Adrenal gland (tissue), 5 donors: ENCODE measurements around the gene PRELID2.

Source experiments
- POLR2A ChIP-seq, 2 donors: fragments of 450-650 bp; IDR thresholded peaks; one replicate each; pipeline ENCODE4 v1.6.1; 2017; ENCODE audit warnings: antibody characterized with exemption in 2 of 2, mild to moderate bottlenecking in 2 of 2, moderate library complexity in 1 of 2
- TF ChIP-seq, protein P1 (sequence below), 6 experiments: fragments of 450-650 bp in 4 of 6; fragments of 200-600 bp in 2 of 6; sonication (generic) in 1 of 6; IDR thresholded peaks; 1 replicate in 5 of 6; 2 replicates in 1 of 6; pipeline versions ENCODE4 v1.5.1 to v1.8.0; 2016 to 2021; ENCODE audit warnings: antibody characterized with exemption in 6 of 6, mild to moderate bottlenecking in 2 of 6, moderate library complexity in 1 of 6
- donor health status: DM: no; HTN: no; CAD: no.

DNA sequence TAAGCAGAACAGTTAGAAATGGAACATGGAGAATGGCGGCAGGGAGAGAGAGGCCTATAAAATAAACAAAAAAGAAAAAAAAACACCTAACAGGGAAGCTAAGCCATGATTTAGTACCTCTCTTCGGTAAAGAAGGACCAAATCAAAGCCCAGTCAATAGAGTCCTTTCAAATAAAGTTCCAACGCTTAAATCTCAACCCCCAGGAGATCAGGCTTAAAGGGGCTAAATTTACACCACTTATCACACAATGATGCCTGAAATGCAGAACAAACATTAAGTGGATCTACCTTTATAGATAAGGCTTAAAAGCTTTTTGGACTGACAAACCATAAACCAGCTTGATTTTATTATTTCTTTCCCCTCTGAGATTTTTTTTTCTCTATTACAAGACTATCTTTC, 66.3 kb downstream of the PRELID2 start:
- TF ChIP-seq, protein P1, sequence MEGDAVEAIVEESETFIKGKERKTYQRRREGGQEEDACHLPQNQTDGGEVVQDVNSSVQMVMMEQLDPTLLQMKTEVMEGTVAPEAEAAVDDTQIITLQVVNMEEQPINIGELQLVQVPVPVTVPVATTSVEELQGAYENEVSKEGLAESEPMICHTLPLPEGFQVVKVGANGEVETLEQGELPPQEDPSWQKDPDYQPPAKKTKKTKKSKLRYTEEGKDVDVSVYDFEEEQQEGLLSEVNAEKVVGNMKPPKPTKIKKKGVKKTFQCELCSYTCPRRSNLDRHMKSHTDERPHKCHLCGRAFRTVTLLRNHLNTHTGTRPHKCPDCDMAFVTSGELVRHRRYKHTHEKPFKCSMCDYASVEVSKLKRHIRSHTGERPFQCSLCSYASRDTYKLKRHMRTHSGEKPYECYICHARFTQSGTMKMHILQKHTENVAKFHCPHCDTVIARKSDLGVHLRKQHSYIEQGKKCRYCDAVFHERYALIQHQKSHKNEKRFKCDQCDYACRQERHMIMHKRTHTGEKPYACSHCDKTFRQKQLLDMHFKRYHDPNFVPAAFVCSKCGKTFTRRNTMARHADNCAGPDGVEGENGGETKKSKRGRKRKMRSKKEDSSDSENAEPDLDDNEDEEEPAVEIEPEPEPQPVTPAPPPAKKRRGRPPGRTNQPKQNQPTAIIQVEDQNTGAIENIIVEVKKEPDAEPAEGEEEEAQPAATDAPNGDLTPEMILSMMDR (IDR thresholded peaks at IDR 0.05) = no peak
- no peak for TF ChIP-seq POLR2A (IDR thresholded peaks at IDR 0.05)
